Loucy (cell line): ENCODE measurements around the gene PEX5L.

Experiments used
- CTCF ChIP-seq: fragments of 200-600 bp; sonication (generic); conservative IDR thresholded peaks from 2 replicates; pipeline ENCODE4 v1.5.1; 2014; ENCODE audit warnings: mild to moderate bottlenecking, antibody characterized with exemption, low read length
- EZH2phosphoT487 ChIP-seq: fragments of 200-600 bp; IDR thresholded peaks from 2 replicates; pipeline ENCODE4 v1.6.1; 2018; ENCODE audit warnings: antibody characterized with exemption, mild to moderate bottlenecking, moderate library complexity, borderline replicate concordance

- no peak for TF ChIP-seq CTCF
- TF ChIP-seq EZH2phosphoT487: no peak
These were observed 103.7 kb downstream of the PEX5L start for GRCh38 chr3:179933080-179933479.
